ENCODE results near the gene BACE1-AS. TPM values are rescaled to one million over a fixed set of nuclear protein-coding genes. Genes with fewer than 3 reads are reported as not detected.
A peak's percentile ranks its signal among the peaks of the same experiment; 100 is the strongest.

The BACE1-AS gene
- total and polyA plus RNA-seq, 9 donors: 5.1 to 20.3 (median 13.9) TPM

GRCh38 chr11:117299351-117300282 lies 8.5 kb downstream of the BACE1-AS start:
- peak overlapping the region; percentile 20 for H3K4me3 ChIP-seq
- TF ChIP-seq CTCF (IDR thresholded peaks at IDR 0.05) (no peak), EP300 (IDR thresholded peaks at IDR 0.05) (no peak), POLR2A (IDR thresholded peaks at IDR 0.05) (no peak)
- H3K27me3 ChIP-seq: no peaks in the 10 kb centered on the region
- peaks cover 18% of the 10 kb centered on the region for H3K4me1 ChIP-seq (ENCODE audit: insufficient read depth)
- DNase-seq: peak in 2 of 5 donors; percentile 31 to 41
- H3K9me3 ChIP-seq: no peaks in the 10 kb centered on the region
- intact Hi-C loops (cut with DNase I): no loop called here
- no peaks in the 10 kb centered on the region for H3K36me3 ChIP-seq
- H3K27ac ChIP-seq: peak overlapping the region; percentile 13 to 70
- 29 to 36% (median 36%) methylated on average over 12 of the region's 12 CpGs for WGBS, 3 donors

- TF ChIP-seq CTCF (IDR thresholded peaks at IDR 0.05): no peak
- no peak for TF ChIP-seq EP300 (IDR thresholded peaks at IDR 0.05)
- no peak for TF ChIP-seq POLR2A (IDR thresholded peaks at IDR 0.05)
- 4 to 8% (median 8%) methylated on average over 16 to 17 of the region's 17 CpGs for WGBS, 3 donors
- H3K4me3 ChIP-seq: peak overlapping the region; percentile 20
These were observed 9.1 kb downstream of the BACE1-AS start for GRCh38 chr11:117300283-117300663.

GRCh38 chr11:117300773-117301172 lies 9.6 kb downstream of the BACE1-AS start:
- H3K9me3 ChIP-seq: no peaks in the 10 kb centered on the region
- intact Hi-C loops (cut with DNase I): no loop called here
- peak in 1 of 5 donors; percentile 40 for DNase-seq
- no peaks in the 10 kb centered on the region for H3K36me3 ChIP-seq
- peaks cover 18% of the 10 kb centered on the region for H3K4me1 ChIP-seq (ENCODE audit: insufficient read depth)
- peak overlapping the region; percentile 20 for H3K4me3 ChIP-seq
- no peaks in the 10 kb centered on the region for H3K27me3 ChIP-seq
- H3K27ac ChIP-seq: peak overlapping the region in 1 of 2 donors; percentile 70
- TF ChIP-seq EP300 (IDR thresholded peaks at IDR 0.05) (no peak), POLR2A (IDR thresholded peaks at IDR 0.05) (no peak), CTCF (IDR thresholded peaks at IDR 0.05) (no peak)
- WGBS, 3 donors: 7 to 13% (median 9%) methylated on average over 5 of the region's 5 CpGs

More at GRCh38 chr11:117300283-117300663, 9.1 kb downstream of the BACE1-AS start:
- no peaks in the 10 kb centered on the region for H3K9me3 ChIP-seq
- H3K4me1 ChIP-seq (ENCODE audit: insufficient read depth): peaks cover 18% of the 10 kb centered on the region
- DNase-seq: peak; percentile 81 to 86 (median 85)
- peak overlapping the region in 1 of 2 donors; percentile 70 for H3K27ac ChIP-seq
- intact Hi-C loops (cut with DNase I): no loop called here
- H3K36me3 ChIP-seq: no peaks in the 10 kb centered on the region
- H3K27me3 ChIP-seq: no peaks in the 10 kb centered on the region

GRCh38 chr11:117302228-117302627 lies 11.1 kb downstream of the BACE1-AS start:
- no peaks in the 10 kb centered on the region for H3K27me3 ChIP-seq
- TF ChIP-seq CTCF (IDR thresholded peaks at IDR 0.05) (no peak), POLR2A (IDR thresholded peaks at IDR 0.05) (no peak), EP300 (IDR thresholded peaks at IDR 0.05) (no peak)
- no peak overlapping the region for H3K4me3 ChIP-seq
- no peak overlapping the region for H3K27ac ChIP-seq
- DNase-seq: peak in 1 of 5 donors; percentile 10
- intact Hi-C loops (cut with DNase I): no loop called here
- H3K36me3 ChIP-seq: no peaks in the 10 kb centered on the region
- no peaks in the 10 kb centered on the region for H3K9me3 ChIP-seq
- peaks cover 18% of the 10 kb centered on the region for H3K4me1 ChIP-seq (ENCODE audit: insufficient read depth)
- WGBS, 3 donors: 79 to 83% (median 79%) methylated on average over 7 of the region's 7 CpGs

All from ovary (tissue), 9 donors.